Tibial nerve (tissue), 4 donors: ENCODE results near the gene PRKCZ.

Experiments used
- EP300 ChIP-seq, 2 donors: sonication (generic); formaldehyde crosslinking; IDR thresholded peaks; one replicate each; pipeline ENCODE4 v1.6.1; 2017; ENCODE audit warnings: antibody characterized with exemption in 2 of 2, mild to moderate bottlenecking in 1 of 2
- POLR2A ChIP-seq, 2 donors: fragments of 450-650 bp; IDR thresholded peaks; one replicate each; pipeline ENCODE4 v1.6.1; 2017; ENCODE audit warnings: antibody characterized with exemption in 2 of 2, mild to moderate bottlenecking in 2 of 2, moderate library complexity in 2 of 2
- TF ChIP-seq, protein P1 (sequence below), 5 experiments: fragments of 200-600 bp in 3 of 5; fragments of 450-650 bp in 2 of 5; sonication (generic) in 3 of 5; IDR thresholded peaks; one replicate each; pipeline ENCODE4 v1.5.1; 2016 to 2019; ENCODE audit warnings: antibody characterized with exemption in 5 of 5, mild to moderate bottlenecking in 3 of 5, moderate library complexity in 2 of 5

DNA sequence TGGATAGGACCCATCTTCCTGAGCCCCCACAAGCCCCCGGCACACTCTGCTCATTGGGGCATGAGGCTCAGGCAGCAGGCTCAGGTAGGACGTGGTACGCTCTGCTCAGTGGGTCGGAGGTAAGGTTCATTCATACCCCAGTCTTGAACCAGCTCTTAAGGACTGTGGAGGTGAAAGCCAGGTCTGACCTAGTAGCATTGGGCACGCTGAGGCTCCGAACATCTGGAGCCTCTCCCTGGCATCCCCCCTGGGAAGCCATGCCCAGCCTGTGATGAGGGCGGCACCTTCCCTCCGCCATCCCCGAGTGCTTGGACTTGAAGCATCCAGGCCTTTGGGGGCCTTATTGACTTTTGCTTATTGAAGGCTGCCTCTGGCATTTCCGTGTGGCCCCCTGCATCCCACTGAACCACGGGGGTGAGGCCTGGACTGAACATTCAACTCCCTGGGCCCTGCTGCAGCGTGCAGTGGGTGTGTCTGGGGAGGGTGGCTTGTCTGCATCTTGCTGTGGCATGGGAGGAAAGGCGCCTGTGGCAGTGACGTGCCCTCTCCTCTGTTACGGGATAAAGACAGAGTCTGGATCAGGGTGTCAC lies 94.4 kb downstream of the PRKCZ start:
- TF ChIP-seq, protein P1, sequence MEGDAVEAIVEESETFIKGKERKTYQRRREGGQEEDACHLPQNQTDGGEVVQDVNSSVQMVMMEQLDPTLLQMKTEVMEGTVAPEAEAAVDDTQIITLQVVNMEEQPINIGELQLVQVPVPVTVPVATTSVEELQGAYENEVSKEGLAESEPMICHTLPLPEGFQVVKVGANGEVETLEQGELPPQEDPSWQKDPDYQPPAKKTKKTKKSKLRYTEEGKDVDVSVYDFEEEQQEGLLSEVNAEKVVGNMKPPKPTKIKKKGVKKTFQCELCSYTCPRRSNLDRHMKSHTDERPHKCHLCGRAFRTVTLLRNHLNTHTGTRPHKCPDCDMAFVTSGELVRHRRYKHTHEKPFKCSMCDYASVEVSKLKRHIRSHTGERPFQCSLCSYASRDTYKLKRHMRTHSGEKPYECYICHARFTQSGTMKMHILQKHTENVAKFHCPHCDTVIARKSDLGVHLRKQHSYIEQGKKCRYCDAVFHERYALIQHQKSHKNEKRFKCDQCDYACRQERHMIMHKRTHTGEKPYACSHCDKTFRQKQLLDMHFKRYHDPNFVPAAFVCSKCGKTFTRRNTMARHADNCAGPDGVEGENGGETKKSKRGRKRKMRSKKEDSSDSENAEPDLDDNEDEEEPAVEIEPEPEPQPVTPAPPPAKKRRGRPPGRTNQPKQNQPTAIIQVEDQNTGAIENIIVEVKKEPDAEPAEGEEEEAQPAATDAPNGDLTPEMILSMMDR (IDR thresholded peaks at IDR 0.05), result no peak
- TF ChIP-seq POLR2A (IDR thresholded peaks at IDR 0.05), result no peak
- TF ChIP-seq EP300 (IDR thresholded peaks at IDR 0.05), result no peak
